Endometrium (tissue), 2 donors: ENCODE results near the gene EIF2A.
"Not testable (repeated sequence)": the region's sequence is repeated elsewhere in the genome, so short reads cannot be mapped to it uniquely, and the experiment has no call there.

Experiments used
- FAIRE-seq: peaks from 2 replicates; lab custom pipeline; 2012; peaks lifted over from hg19 to GRCh38; lab: Jason Lieb, UNC
- donor health status: control.
- donor health status: control.

Gene EIF2A

DNA sequence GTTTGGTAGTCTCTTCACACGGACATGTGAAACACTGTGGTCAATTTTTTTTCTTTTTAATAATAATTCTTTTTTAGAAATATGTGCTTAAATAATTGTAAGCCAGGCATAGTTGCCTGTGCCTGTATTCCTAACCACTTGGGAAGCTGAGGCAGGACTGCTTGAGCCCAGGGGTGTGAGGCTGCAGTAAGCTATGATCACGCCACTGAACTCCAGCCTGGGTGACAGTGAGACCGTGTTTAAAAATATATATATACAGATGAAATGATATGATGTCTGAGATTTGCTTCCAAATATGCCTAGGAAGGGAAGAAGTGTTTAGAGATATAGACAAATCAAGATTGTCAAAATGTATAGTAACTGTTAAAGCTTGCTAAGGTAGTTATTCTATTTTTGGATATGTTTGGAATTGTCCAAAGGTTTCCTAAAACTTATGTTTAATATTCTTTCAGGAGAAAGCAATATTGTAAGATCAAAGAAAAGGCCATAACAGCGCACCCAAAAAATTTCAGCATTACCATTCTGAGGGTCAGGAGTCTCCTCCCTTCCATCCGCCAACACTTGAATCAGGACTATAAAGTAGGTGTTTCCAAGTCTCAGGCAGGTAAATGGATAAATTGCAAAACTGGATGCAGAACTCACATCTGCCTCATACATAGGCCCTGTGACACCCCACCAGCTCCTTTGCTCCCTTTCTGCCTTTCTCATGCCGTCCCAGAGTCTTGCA is 56.0 kb downstream of the EIF2A start:
- FAIRE-seq: no peak

DNA sequence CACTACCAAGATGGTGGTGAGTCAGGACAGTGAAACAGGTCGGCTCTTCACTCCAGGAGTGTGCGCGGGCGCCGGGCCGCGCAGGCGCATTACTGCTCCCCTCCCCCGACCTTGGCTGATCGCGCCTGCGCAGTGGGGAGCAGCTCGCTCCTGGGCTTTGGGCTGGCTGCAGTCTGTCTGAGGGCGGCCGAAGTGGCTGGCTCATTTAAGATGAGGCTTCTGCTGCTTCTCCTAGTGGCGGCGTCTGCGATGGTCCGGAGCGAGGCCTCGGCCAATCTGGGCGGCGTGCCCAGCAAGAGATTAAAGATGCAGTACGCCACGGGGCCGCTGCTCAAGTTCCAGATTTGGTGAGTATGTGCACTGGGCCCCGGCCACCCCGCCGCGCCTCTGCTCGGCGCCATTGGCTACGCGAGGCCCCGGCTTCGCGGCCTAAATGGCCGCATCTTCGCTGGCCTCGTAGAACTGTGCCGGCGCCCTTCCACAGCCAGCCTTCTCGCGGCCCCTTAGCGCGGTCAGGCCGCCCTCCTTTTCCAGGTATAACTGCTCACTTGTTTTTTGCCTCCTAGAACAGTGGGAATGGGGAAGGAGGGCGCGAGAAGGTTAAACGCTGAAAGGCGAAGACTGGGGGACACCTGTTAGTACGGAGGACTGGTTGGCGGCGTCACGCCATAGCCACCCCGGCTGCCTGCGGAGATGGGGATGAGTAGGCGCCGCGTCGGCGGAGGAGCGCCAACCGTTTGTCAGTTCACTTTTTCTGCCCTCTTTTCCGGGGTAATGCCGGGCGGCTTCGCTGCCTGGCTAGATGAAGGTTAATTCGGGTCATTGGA is 56.8 kb downstream of the EIF2A start, which contains the start of gene SELENOT:
SELENOT (plus strand) TSS at position 169 of the 827 bp plus-strand sequence; CDS start at position 211, 42 bp downstream.
- FAIRE-seq: no peak

DNA sequence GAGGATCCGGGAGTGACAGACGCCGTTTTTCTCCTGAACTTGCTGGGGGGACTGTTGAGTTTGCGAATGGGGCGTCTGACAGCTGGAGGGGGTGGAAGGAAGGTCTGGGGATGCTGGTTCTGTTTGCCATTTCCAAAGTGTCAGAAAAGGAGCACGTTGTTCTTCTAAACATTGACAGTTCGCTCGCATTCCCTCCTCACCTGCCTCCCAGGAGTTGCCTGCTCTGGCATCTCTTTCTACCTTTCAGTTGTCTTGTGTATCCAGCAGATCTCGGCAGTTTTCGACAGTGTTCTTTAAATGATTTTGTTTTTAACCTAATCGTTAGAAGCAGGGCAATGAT is 57.4 kb downstream of the EIF2A start:
- FAIRE-seq: no peak

DNA sequence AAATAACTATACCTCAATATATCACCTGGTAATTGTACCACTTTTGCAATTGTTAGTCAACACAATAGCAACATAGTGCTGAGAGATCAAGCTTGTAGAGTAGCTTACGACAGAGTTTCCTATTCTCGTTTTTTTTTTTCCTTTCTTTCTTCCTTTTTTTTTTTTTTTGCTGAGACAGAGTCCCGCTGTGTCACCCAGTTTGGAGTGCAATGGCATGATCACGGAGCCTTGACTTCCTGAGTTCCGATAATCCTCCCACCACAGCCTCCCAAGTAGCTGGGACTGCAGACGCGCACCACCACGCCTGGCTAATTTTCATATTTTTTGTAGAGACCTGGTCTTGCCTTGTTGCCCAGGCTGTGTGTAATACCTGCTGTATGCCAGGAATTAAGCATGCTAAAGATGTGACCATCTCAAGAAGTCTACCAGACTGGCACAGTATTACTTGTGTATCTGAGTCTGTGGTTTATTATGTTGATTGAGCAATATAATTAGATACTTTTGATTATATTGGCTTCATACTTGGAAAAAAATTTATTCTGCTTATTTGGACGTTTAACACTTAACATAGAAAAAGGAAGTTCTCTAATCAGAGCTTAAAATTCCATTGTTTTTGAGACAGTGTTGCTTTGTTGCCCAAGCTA is 59.5 kb downstream of the EIF2A start:
- FAIRE-seq: no peak

DNA sequence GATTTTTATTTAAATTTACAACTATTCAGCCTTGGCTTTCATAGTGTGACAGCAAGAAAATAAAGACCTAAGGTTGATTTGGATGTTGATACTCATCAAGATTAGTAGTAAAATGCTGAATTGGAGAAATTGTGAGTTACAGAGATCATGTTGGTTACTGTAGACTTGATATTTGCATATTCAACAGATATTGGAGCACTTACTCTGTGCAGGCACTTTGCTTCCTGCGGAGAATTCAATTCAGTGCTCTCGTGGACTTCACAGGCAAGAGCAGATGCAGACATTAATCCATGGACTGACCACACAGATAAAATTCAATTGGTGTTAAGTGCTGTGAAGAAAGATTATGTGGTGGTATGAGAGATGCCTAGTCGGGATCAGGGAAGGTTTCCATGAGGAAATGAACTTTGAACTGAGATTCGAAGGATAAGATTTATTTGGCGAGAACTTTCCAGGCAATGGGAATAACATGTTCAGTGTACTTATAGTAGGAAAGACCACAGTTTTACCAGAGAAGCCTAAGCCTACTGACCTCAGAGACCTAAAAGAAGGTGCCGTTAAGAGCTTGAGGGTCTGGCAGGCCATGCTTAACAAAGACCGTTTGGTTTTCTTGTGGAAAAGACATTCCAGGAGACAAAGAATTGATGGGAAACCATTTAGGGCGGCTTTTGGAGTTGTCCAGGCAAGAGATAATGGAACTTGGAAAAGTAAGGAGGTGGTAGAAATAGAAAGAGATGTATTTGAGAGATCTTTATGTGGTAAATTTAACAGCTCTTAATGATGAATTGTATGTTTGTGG is 60.9 kb downstream of the EIF2A start:
- FAIRE-seq: no peak

DNA sequence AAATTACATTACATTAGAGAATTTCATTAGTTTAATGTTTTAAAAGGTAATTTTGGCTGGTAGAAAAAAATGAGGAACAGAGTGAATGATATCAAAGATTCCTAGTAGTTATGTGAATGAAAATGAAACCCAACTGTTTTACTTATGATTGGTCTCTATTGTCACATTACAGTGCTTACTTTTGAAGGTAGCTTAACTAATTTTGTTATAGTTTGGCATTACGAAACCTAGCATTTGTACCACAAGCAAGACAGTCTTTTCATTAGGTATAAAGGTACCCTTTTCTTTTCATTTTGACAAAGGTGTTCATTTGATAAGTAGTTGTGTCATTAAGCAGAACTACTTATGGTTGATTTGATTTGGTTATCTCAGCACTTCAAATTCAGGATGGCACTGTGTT is 63.4 kb downstream of the EIF2A start:
- no peak for FAIRE-seq

DNA sequence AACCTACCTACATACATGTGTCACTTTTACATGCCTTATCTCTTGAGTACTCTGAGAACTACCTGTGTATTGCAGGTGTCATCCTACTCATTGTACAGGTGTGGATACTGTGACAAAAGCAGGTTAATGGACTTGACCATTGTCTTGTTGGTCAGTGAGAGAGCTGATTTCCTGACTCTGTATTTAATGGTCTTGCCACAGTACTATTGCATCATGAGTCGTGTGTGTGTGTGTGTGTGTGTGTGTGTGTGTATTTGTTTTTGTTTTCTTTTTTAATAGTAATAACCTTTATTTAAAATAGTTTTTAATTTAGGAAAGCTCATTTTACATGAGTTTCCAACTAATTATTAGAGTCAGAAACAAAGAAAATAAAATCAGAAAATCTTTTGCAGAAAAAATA is 64.2 kb downstream of the EIF2A start:
- no peak for FAIRE-seq

DNA sequence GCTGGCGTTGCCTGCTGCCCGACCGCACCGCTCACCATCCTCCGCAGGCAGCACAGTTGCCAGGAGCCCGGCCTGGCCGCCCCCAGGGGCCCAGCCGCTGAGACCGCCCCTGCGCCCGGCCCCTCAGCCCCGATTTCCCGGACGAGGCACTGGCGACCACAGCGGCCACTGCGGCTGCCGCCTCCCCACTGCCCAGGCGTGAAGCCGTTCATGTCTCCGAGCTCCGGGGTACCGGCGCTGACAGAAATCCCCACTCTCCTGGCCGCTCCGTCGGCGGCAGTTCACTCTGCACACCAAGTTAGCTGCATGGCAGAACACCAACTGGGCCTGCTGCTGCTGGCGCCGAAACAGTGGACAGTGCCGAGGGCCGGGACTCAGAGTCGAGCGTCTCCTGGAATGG is 65.1 kb downstream of the EIF2A start:
- FAIRE-seq: no peak

DNA sequence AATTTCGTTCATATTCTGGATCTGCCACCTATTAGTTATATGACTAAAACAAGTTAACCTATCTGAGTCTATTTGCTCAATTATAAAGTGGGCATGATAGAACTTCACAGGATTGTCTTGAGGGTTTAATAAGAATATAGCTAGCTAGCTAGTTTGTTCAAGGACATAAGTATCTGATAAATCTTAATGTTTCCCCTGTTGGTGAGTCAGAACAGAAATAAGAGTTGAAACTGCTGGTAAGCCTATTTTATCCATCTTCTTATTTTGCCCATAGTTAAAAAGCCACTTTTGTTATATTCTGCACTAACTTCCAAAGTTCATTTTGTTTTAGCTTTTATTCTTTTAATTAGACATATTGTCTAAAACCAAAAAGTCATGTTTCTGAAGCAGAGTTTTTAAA is 65.9 kb downstream of the EIF2A start:
- no peak for FAIRE-seq

DNA sequence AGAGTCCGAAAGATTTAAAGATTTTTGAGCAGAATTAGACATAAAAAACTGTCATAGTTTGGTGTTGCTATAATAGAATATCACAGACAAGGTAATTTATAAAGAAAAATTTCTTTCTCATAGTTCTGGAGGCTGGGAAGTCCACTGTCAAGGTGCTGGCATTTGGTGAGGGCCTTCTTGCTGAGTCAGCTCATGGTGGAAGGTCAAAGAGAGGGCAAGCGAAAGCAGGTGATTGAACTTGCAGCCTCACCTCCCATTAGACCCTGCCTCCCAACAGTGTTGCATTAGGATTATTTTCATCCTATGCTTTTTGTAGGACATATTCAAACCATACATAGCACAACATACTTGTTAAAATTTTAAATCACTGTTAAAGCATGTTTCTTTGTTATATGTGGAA is 66.4 kb downstream of the EIF2A start:
- FAIRE-seq: no peak

DNA sequence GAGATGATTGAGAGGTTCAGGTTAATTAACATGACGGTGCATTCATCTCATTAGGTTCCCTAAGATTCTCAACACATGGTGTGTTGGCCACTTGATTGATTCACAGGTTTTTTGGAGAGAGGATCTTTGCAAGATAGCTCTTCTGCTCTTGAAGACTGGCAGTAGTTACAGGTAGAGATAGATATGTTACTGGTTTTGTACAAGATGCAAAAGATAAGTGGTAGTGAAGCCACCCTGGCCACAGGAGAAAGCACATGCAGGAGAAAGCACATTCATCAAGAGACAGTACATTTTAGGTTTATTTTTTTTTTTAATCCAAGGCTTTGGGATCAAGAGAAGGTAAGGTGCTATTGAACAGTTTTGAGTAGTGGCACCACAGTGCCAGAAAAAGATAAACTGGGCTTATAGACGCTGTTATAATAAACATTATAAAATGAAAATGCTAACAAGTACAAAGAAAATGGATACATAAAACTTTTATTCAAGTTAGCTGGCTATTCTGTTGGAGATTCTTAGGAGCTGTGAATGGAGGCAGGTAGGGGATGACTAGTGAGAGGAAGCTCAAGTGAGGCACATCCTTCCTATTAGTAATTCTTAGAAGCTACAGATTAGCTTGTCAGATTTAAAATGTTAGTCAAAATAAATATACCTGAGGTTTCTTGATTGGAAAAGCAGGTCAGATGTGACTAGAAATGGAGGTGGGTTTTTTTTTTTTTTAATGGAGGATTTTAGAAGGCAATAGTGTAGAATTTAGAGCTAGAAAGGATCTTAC is 67.3 kb downstream of the EIF2A start:
- no peak for FAIRE-seq

DNA sequence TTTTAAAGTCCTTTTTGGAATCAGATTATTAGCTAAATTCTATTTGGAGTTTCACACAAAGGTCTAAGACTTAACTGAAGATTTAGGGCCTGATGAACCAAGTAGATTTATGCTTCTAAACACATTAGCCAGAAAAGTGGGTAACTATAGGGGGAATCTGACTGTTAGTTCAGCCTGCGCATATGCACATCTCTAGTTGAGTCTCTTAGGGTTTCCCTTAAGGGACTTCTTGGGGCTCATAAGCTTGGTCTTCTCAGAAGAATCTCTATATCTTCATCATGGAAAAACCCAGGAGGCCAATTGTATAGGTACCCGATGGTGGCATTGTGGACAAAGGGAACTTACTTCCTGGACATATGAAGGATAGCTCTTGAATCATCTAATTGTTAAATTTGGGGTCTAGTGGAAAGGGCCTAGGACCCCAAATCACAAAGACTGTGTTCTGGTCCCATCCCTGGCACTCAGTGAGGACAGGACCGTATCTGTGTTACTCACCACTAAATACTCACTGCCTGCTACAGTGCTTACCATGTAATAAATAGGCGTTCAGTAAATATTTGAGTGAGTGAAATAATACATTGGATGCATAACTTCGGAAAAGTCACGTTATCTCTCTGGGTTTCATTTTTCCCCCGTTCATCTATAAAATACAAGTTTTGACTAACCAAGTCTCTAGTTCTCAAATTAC is 73.6 kb downstream of the EIF2A start:
- no peak for FAIRE-seq

DNA sequence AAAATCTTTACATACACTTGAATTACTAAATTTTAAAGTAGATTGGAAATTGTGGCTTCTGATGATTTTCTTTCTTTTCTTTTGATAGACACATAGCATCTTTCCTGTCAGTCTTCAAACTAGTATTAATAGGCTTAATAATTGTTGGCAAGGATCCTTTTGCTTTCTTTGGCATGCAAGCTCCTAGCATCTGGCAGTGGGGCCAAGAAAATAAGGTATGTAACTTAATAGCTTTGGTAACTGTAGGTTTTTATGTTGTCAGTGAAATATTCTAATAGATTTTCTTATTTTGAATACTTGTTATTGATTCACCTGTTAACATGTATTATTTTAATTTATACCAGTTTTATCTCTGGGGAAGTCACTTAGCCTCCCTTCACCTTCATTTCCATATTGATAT is 76.4 kb downstream of the EIF2A start:
- FAIRE-seq: not testable (repeated sequence)

DNA sequence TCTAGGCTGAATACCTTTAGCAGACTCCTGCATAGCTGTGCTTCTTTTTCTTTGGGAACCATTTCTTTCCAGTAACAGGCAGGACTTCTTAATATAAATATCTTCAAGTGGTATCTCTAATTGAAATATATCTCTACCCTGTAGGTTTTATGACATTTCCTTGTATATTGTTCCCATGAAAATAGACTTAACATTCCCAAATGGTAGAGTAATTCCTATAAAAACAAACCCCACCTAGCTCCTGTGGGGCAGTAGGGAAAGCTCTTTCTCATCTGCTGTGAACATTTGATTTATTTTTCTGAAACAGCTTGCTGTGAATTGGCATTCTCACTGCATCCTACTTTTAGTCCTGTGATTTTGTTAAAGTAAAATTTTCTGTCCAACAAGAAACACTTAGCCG is 77.4 kb downstream of the EIF2A start:
- FAIRE-seq: no peak

DNA sequence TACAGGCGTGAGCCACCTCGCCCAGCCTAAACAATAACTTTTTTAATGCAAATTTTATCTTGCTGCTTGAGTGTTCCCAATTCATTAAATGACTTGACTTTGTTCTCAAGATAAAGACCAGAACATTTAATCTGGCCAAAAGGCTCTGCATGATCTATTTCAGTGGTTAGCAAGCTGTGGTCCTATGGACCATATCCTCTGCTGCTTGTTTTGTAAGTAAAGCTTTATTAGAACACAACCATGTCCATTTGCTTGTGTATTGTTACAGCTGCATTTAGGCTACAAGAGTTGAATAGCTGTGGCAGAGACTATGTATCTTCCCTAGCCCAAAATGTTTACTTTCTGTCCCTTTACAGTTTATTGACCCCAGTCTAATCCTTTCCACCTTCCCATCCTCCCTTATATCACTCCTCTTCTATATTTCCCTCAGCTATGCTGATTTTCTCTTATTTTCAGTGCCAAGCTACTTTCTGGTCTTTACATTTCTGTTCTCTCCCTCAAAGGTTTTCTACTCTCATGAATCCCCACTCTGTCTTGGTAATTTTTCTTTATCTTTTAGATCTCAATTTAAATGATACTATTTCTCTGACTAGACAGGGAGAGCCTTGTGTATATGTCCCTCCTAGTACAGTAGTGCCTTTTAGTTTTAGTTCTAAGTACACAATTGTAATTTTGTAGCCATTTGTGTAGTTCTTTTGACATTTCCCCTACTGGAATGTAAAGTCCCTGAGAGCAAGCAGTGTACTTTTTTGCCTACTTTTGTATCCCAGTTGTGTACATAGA is 79.8 kb downstream of the EIF2A start:
- FAIRE-seq: no peak

DNA sequence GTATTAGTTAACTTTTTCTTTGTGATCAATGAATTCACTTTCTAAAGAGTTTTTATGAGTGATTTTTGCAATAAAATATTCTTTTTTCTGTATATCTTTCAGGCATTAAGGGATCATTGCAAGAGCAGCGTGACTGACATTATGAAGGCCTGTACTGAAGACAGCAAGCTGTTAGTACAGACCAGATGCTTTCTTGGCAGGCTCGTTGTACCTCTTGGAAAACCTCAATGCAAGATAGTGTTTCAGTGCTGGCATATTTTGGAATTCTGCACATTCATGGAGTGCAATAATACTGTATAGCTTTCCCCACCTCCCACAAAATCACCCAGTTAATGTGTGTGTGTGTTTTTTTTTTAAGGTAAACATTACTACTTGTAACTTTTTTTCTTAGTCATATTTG is 81.0 kb downstream of the EIF2A start:
- FAIRE-seq: no peak

DNA sequence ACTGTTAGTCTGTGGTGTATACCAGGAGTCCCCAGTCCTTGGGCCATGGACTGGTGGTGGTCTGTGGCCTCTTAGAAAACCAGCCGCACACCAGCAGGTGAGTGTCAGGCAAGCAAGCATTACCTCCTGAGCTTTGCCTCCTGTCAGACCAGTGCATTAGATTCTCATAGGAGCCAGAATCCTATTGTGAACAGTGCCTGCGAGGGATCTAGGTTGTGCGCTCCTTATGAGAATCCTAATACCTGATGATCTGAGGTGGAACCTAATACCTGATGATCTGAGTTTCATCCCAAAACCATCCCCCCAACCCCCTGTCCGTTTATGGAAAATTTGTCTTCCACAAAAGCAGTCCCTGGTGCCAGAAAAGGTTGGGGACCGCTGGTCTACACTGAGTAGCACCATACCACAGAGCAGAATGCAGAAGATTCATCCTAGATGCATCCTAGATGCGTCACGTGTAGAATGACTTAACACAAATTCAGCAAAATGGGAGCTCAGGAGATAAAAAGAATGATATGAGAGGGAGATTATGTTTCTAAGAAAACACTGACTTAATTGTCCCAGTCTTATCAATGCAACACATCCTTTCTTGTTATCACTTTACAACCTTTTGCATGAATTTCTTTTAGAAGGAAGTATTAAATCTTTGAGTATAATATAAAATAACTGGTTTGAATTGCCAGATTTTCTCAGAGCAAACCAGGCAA is 85.1 kb downstream of the EIF2A start:
- no peak for FAIRE-seq

DNA sequence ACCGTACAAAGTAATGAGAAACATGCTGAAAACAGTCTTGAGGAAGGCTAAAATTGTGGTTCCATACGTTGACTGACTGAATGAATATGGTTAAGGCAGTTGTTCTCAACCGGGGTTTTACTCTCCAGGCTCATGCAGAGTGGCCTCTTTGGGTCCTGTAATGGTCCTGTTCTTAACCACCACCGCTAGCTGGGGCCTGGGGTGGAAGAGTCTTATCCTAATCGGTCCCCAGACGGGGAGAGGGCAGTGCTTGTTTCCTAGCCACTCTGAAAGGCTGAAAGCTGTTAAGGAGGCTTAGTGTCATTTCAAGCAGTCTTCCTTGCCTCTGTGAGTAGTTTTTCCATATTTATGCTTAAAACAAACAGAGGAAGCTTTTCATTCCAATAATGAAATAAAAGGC is 88.5 kb downstream of the EIF2A start:
- FAIRE-seq: no peak

DNA sequence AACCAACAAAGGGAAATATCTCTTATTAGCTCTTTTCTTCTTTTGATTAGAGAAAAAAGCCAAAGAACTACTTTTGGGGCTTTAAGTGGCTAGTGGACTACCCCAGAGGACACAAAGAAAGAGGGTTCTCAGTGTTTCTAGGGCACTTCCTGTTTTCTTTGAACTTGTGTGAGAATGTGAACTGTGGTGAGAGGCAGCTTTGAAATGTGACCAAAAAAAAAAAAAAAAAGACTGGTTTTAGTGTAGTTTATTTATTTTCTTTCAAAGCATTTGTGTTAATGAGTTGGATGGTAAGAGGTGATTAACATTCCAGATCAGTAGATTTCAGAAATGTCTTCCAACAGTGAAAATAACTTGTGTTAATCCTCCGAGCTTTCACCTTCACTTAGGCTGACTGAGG is 88.9 kb downstream of the EIF2A start:
- no peak for FAIRE-seq
